Muscle layer of colon (tissue), 2 donors: Measurements from ENCODE around the gene PIAS4.

Source experiments
- H3K27ac ChIP-seq: one replicate; pipeline ENCODE4 v1.7.0; 2013; ENCODE audit warnings: low read depth, mild to moderate bottlenecking, low read length, moderate library complexity
- H3K27me3 ChIP-seq, 2 donors: one replicate each; pipeline ENCODE4 v1.7.0; 2013; ENCODE audit warnings: low read length in 2 of 2, mild to moderate bottlenecking in 2 of 2; ENCODE audit not compliant: insufficient read depth in 2 of 2, control insufficient read depth in 1 of 2
- H3K36me3 ChIP-seq: one replicate; pipeline ENCODE4 v1.7.0; 2013; ENCODE audit warnings: mild to moderate bottlenecking, low read length; ENCODE audit not compliant: insufficient read depth
- H3K4me1 ChIP-seq: one replicate; pipeline ENCODE4 v1.7.0; 2013; ENCODE audit warnings: mild to moderate bottlenecking, low read length; ENCODE audit not compliant: insufficient read depth
- H3K4me3 ChIP-seq, 2 donors: one replicate each; pipeline ENCODE4 v1.7.0; 2013; ENCODE audit warnings: low read length in 2 of 2, low read depth in 1 of 2, mild to moderate bottlenecking in 1 of 2, moderate library complexity in 1 of 2
- H3K9ac ChIP-seq: one replicate; pipeline ENCODE4 v1.7.0; 2013; ENCODE audit warnings: low read length
- H3K9me3 ChIP-seq: one replicate; pipeline ENCODE4 v1.7.0; 2013; ENCODE audit warnings: mild to moderate bottlenecking, low read length
- donor health status: abdominal sarcoma.
- donor health status: Adenocarcinoma of cecum.

The PIAS4 gene

GRCh38 chr19:4033028-4033956 lies 25.8 kb downstream of the PIAS4 start:
- H3K36me3 ChIP-seq, result peaks cover 50% of the 10 kb centered on the region
- H3K27ac ChIP-seq, result no peak overlapping the region
- no peaks in the 10 kb centered on the region for H3K4me1 ChIP-seq

GRCh38 chr19:4034048-4035017 lies 26.8 kb downstream of the PIAS4 start:
- Histone ChIP-seq H3K27ac (no peak overlapping the region), H3K9me3 (no peaks in the 10 kb centered on the region), H3K36me3 (peaks cover 42% of the 10 kb centered on the region), H3K4me1 (no peaks in the 10 kb centered on the region), H3K4me3 (no peak overlapping the region), H3K27me3 (no peaks in the 10 kb centered on the region), H3K9ac (no peak overlapping the region)

More at GRCh38 chr19:4033028-4033956, 25.8 kb downstream of the PIAS4 start:
- Histone ChIP-seq H3K27me3 (no peaks in the 10 kb centered on the region), H3K9ac (no peak overlapping the region), H3K9me3 (no peaks in the 10 kb centered on the region), H3K4me3 (no peak overlapping the region)

GRCh38 chr19:4035018-4035566 lies 27.6 kb downstream of the PIAS4 start:
- Histone ChIP-seq H3K27ac (no peak overlapping the region), H3K4me1 (no peaks in the 10 kb centered on the region), H3K9me3 (no peaks in the 10 kb centered on the region), H3K9ac (no peak overlapping the region), H3K36me3 (peaks cover 42% of the 10 kb centered on the region), H3K27me3 (no peaks in the 10 kb centered on the region), H3K4me3 (no peak overlapping the region)

- H3K4me3 ChIP-seq, result no peak overlapping the region
- H3K27me3 ChIP-seq, result no peaks in the 10 kb centered on the region
- H3K9me3 ChIP-seq, result no peaks in the 10 kb centered on the region
- H3K4me1 ChIP-seq, result no peaks in the 10 kb centered on the region
- no peak overlapping the region for H3K9ac ChIP-seq
- H3K36me3 ChIP-seq, result peaks cover 42% of the 10 kb centered on the region
- H3K27ac ChIP-seq, result no peak overlapping the region
Observed at GRCh38 chr19:4035582-4035981, 28.0 kb downstream of the PIAS4 start.

GRCh38 chr19:4036576-4037300 lies 29.2 kb downstream of the PIAS4 start:
- Histone ChIP-seq H3K4me1 (no peaks in the 10 kb centered on the region), H3K9me3 (no peaks in the 10 kb centered on the region), H3K27ac (no peak overlapping the region), H3K4me3 (no peak overlapping the region), H3K27me3 (no peaks in the 10 kb centered on the region), H3K36me3 (peaks cover 39% of the 10 kb centered on the region), H3K9ac (no peak overlapping the region)

GRCh38 chr19:4037301-4037949 lies 29.9 kb downstream of the PIAS4 start:
- no peak overlapping the region for H3K9ac ChIP-seq
- H3K4me3 ChIP-seq, result no peak overlapping the region
- H3K27ac ChIP-seq, result no peak overlapping the region
- no peaks in the 10 kb centered on the region for H3K9me3 ChIP-seq
- H3K27me3 ChIP-seq, result no peaks in the 10 kb centered on the region
- no peaks in the 10 kb centered on the region for H3K4me1 ChIP-seq
- peaks cover 32% of the 10 kb centered on the region for H3K36me3 ChIP-seq

- peaks cover 32% of the 10 kb centered on the region for H3K36me3 ChIP-seq
- no peak overlapping the region for H3K4me3 ChIP-seq
Observed at GRCh38 chr19:4038057-4038456, 30.5 kb downstream of the PIAS4 start.

GRCh38 chr19:4038661-4039423 lies 31.3 kb downstream of the PIAS4 start:
- H3K27ac ChIP-seq, result peak overlapping the region; percentile 42
- H3K4me1 ChIP-seq, result no peaks in the 10 kb centered on the region
- H3K9ac ChIP-seq, result no peak overlapping the region
- H3K27me3 ChIP-seq, result no peaks in the 10 kb centered on the region
- H3K36me3 ChIP-seq, result peaks cover 30% of the 10 kb centered on the region
- no peaks in the 10 kb centered on the region for H3K9me3 ChIP-seq
- H3K4me3 ChIP-seq, result no peak overlapping the region

More at GRCh38 chr19:4038057-4038456, 30.5 kb downstream of the PIAS4 start:
- H3K9me3 ChIP-seq, result no peaks in the 10 kb centered on the region
- H3K27ac ChIP-seq, result no peak overlapping the region
- H3K4me1 ChIP-seq, result no peaks in the 10 kb centered on the region
- H3K9ac ChIP-seq, result no peak overlapping the region
- H3K27me3 ChIP-seq, result no peaks in the 10 kb centered on the region

GRCh38 chr19:4042064-4042730 lies 34.7 kb downstream of the PIAS4 start:
- Histone ChIP-seq H3K9ac (no peak overlapping the region), H3K27ac (no peak overlapping the region), H3K9me3 (no peaks in the 10 kb centered on the region), H3K4me1 (no peaks in the 10 kb centered on the region), H3K36me3 (peaks cover 7% of the 10 kb centered on the region), H3K4me3 (no peak overlapping the region), H3K27me3 (no peaks in the 10 kb centered on the region)
